Natural killer cell treated with Interleukin-12 subunit alpha and Interleukin-12 subunit beta and Interleukin-15 and Interleukin-18, amount 100 ng/mL, for 72 hours (primary cell): ENCODE results near the gene USP6NL. TPM values are rescaled to one million over a fixed set of nuclear protein-coding genes. Genes with fewer than 3 reads are reported as not detected.
A peak's percentile ranks its signal among the peaks of the same experiment; 100 is the strongest.

ENCODE experiments used
- ATAC-seq, 2 donors: fragments of 150-1000 bp; cut with Tn5 transposase in 1 of 2; sonication (Bioruptor Pico), chemical (Tn5 transposase) in 1 of 2; 2 replicates each; pipeline ENCODE4 v1.10.0; 2021
- DNase-seq: peaks from one replicate; pipeline ENCODE4 v3.0.0; 2022; ENCODE audit warnings: low spot score
- H3K27ac Mint-ChIP-seq, 2 donors: 1 replicate in 1 of 2; 2 replicates in 1 of 2; pipeline ENCODE4 v1.8.0; 2022; ENCODE audit warnings: mixed read lengths in 2 of 2, mild to moderate bottlenecking in 1 of 2, moderate library complexity in 1 of 2
- H3K27me3 Mint-ChIP-seq, 2 donors: 1 replicate in 1 of 2; 2 replicates in 1 of 2; pipeline ENCODE4 v1.8.0; 2022; ENCODE audit warnings: mixed read lengths in 2 of 2
- H3K36me3 Mint-ChIP-seq: one replicate; pipeline ENCODE4 v1.8.0; 2022; ENCODE audit warnings: mixed read lengths
- H3K4me1 Mint-ChIP-seq, 2 donors: 1 replicate in 1 of 2; 2 replicates in 1 of 2; pipeline ENCODE4 v1.8.0; 2022; ENCODE audit warnings: low read depth in 2 of 2, mixed read lengths in 2 of 2, mild to moderate bottlenecking in 1 of 2
- H3K4me3 Mint-ChIP-seq: one replicate; pipeline ENCODE4 v1.8.0; 2022; ENCODE audit warnings: mixed read lengths
- H3K9me3 Mint-ChIP-seq: 2 replicates; pipeline ENCODE4 v1.8.0; 2022; ENCODE audit warnings: mixed read lengths
- total RNA-seq, 2 donors: library from RNA; stranded (reverse); gene quantifications; one replicate each; pipeline ENCODE4 v1.2.3, GENCODE V29; 2022

Gene USP6NL
- total RNA-seq, 2 donors from 2014 or later = 1.0 to 2.0 TPM

DNA sequence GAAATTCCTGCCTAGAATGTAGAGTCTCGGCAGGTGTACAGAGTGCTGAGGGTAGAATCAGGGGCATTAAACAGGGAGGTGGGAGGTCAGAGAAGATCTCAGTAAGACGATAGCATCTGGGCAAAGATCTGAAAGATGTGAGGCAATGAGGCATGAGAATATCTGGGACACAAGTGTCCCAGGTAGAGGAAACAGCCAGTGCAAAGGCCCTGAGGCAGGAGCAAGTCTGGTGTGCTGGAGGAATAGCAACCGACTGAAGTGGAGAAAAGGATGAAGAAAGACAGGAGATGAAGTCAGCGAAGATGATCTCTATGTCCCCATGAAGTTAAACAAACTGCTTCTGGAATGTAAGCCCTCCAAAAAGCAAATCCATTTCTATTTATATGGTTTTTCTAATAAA, 84.4 kb downstream of the USP6NL start:
- peaks cover 4 to 19% of the 10 kb centered on the region in 2 donors for H3K4me1 Mint-ChIP-seq
- no peak for ATAC-seq
- H3K4me3 Mint-ChIP-seq = peak overlapping the region; percentile 69
- DNase-seq = no peak
- H3K9me3 Mint-ChIP-seq = no peaks in the 10 kb centered on the region
- no peaks in the 10 kb centered on the region for H3K36me3 Mint-ChIP-seq
- peaks cover 3 to 7% of the 10 kb centered on the region in 2 donors for H3K27me3 Mint-ChIP-seq
- peak overlapping the region in 1 of 2 donors; percentile 24 for H3K27ac Mint-ChIP-seq

GRCh38 chr10:11525503-11525902, 85.9 kb downstream of the USP6NL start:
- Mint-ChIP-seq H3K4me3 (no peak overlapping the region), H3K9me3 (no peaks in the 10 kb centered on the region), H3K4me1 (peaks cover 4 to 19% of the 10 kb centered on the region in 2 donors), H3K36me3 (no peaks in the 10 kb centered on the region), H3K27me3 (peaks cover 3 to 7% of the 10 kb centered on the region in 2 donors), H3K27ac (no peak overlapping the region)
- DNase-seq (no peak), ATAC-seq (no peak)

- H3K36me3 Mint-ChIP-seq = no peaks in the 10 kb centered on the region
- H3K4me3 Mint-ChIP-seq = no peak overlapping the region
- H3K4me1 Mint-ChIP-seq = peaks cover 4 to 9% of the 10 kb centered on the region in 2 donors
- H3K27ac Mint-ChIP-seq = no peak overlapping the region
- H3K9me3 Mint-ChIP-seq = no peaks in the 10 kb centered on the region
- no peak for ATAC-seq
- DNase-seq = no peak
- peaks cover 0 to 3% of the 10 kb centered on the region in 2 donors for H3K27me3 Mint-ChIP-seq
These were observed 88.6 kb downstream of the USP6NL start for GRCh38 chr10:11522821-11523245.

GRCh38 chr10:11521860-11522259, 89.6 kb downstream of the USP6NL start:
- H3K36me3 Mint-ChIP-seq = no peaks in the 10 kb centered on the region
- no peak overlapping the region for H3K4me3 Mint-ChIP-seq
- no peak overlapping the region for H3K27ac Mint-ChIP-seq
- no peak for ATAC-seq
- no peaks in the 10 kb centered on the region for H3K9me3 Mint-ChIP-seq
- H3K4me1 Mint-ChIP-seq = peaks cover 5 to 8% of the 10 kb centered on the region in 2 donors
- no peak for DNase-seq
- H3K27me3 Mint-ChIP-seq = peaks cover 0 to under 1% of the 10 kb centered on the region in 2 donors

GRCh38 chr10:11520892-11521291, 90.6 kb downstream of the USP6NL start:
- H3K4me1 Mint-ChIP-seq = peaks cover 4 to 6% of the 10 kb centered on the region in 2 donors
- H3K9me3 Mint-ChIP-seq = no peaks in the 10 kb centered on the region
- H3K27me3 Mint-ChIP-seq = no peaks in the 10 kb centered on the region
- ATAC-seq = no peak
- H3K36me3 Mint-ChIP-seq = no peaks in the 10 kb centered on the region
- H3K4me3 Mint-ChIP-seq = no peak overlapping the region
- no peak for DNase-seq
- no peak overlapping the region for H3K27ac Mint-ChIP-seq

DNA sequence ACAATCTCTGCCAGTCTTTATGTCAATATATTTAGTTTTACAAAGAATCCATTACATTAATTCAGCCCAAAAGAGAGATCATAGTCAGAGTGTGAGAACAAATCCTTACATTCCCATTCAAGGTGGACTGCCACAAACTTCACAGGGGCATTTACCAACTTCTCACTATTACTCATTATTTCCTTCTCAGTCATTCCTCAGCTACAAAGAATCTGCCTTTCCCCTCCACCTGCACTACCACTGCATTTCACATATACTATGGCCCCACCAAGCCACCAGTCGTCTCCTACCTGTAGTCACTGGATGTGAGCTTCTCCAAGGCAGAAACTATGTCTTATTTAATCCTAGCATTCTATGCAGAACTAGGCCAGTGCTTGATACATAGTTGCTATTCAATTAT, 94.3 kb downstream of the USP6NL start:
- Mint-ChIP-seq H3K4me3 (peak overlapping the region; percentile 51), H3K4me1 (peaks cover 6 to 7% of the 10 kb centered on the region in 2 donors), H3K9me3 (no peaks in the 10 kb centered on the region), H3K27ac (peak overlapping the region in 1 of 2 donors; percentile 34), H3K36me3 (no peaks in the 10 kb centered on the region), H3K27me3 (peaks cover 0 to 17% of the 10 kb centered on the region in 2 donors)
- ATAC-seq (peak in 1 of 2 donors; percentile 54), DNase-seq (no peak)

- no peaks in the 10 kb centered on the region for H3K36me3 Mint-ChIP-seq
- H3K27me3 Mint-ChIP-seq = peaks cover 0 to 25% of the 10 kb centered on the region in 2 donors
- H3K27ac Mint-ChIP-seq = no peak overlapping the region
- peaks cover 6 to 7% of the 10 kb centered on the region in 2 donors for H3K4me1 Mint-ChIP-seq
- DNase-seq = no peak
- H3K4me3 Mint-ChIP-seq = no peak overlapping the region
- peak; percentile 63 to 78 for ATAC-seq
- H3K9me3 Mint-ChIP-seq = no peaks in the 10 kb centered on the region
These were observed 95.1 kb downstream of the USP6NL start for GRCh38 chr10:11516431-11516746.

GRCh38 chr10:11515596-11516430, 95.6 kb downstream of the USP6NL start:
- H3K4me1 Mint-ChIP-seq = peaks cover 6 to 7% of the 10 kb centered on the region in 2 donors
- peaks cover 0 to 26% of the 10 kb centered on the region in 2 donors for H3K27me3 Mint-ChIP-seq
- H3K36me3 Mint-ChIP-seq = no peaks in the 10 kb centered on the region
- no peak for DNase-seq
- H3K9me3 Mint-ChIP-seq = no peaks in the 10 kb centered on the region
- peak; percentile 73 to 78 for ATAC-seq
- no peak overlapping the region for H3K27ac Mint-ChIP-seq
- H3K4me3 Mint-ChIP-seq = peak overlapping the region; percentile 21

DNA sequence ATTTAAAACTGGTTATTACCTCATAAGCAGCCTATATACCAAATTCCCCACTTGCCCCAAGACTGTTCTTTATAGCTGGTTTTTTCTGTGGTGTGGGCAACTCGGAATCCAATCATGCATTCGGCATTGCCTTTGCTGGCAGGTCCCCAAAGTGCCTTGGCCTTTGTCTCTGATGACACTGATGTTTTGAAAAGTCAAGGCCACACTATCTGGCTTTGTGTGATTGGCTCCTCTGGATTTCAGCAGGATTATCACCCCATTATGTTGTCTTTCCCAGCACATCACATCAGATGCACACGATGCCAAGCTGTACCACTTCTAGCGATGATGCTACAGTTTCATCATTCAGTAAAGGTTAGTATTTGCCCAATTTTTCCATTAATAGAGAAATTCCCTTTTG, 97.7 kb downstream of the USP6NL start:
- Mint-ChIP-seq H3K4me1 (peaks cover 6 to 7% of the 10 kb centered on the region in 2 donors), H3K36me3 (no peaks in the 10 kb centered on the region), H3K4me3 (no peak overlapping the region), H3K9me3 (no peaks in the 10 kb centered on the region), H3K27me3 (peaks cover 0 to 31% of the 10 kb centered on the region in 2 donors), H3K27ac (no peak overlapping the region)
- no peak for DNase-seq
- ATAC-seq = no peak

DNA sequence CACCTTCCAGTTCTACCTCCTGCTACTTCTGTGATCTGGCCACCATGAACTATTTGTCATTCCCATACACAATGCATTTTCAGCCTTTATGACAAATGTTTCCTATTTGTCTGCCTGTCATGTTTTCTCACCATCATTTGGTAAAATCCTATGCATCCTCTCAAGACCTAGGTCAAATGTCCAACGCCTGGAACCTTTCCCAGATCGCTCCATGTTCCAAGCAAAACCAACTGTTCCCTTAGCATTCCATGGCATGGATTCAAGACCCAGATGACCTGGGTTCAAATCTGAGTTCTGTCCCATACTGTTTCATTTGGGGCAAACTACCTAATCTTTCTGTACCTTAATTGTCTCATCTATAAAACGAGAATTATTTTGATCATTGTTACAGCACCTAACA, 98.9 kb downstream of the USP6NL start:
- Mint-ChIP-seq H3K36me3 (no peaks in the 10 kb centered on the region), H3K27ac (no peak overlapping the region), H3K9me3 (no peaks in the 10 kb centered on the region), H3K4me3 (no peak overlapping the region), H3K4me1 (peaks cover 6 to 7% of the 10 kb centered on the region in 2 donors), H3K27me3 (peaks cover 0 to 31% of the 10 kb centered on the region in 2 donors)
- ATAC-seq (no peak), DNase-seq (no peak)

GRCh38 chr10:11511321-11511720, 100.1 kb downstream of the USP6NL start:
- DNase-seq = no peak
- Mint-ChIP-seq H3K27me3 (peaks cover 0 to 31% of the 10 kb centered on the region in 2 donors), H3K9me3 (no peaks in the 10 kb centered on the region), H3K36me3 (no peaks in the 10 kb centered on the region), H3K4me3 (no peak overlapping the region), H3K27ac (no peak overlapping the region), H3K4me1 (peaks cover 0 to 4% of the 10 kb centered on the region in 2 donors)
- ATAC-seq = no peak

GRCh38 chr10:11510736-11511135, 100.7 kb downstream of the USP6NL start:
- Mint-ChIP-seq H3K9me3 (no peaks in the 10 kb centered on the region), H3K4me3 (no peak overlapping the region), H3K36me3 (no peaks in the 10 kb centered on the region), H3K4me1 (peaks cover 0 to 4% of the 10 kb centered on the region in 2 donors), H3K27me3 (peaks cover 0 to 31% of the 10 kb centered on the region in 2 donors), H3K27ac (no peak overlapping the region)
- ATAC-seq (no peak), DNase-seq (no peak)

GRCh38 chr10:11510281-11510680, 101.2 kb downstream of the USP6NL start:
- Mint-ChIP-seq H3K4me3 (no peak overlapping the region), H3K36me3 (no peaks in the 10 kb centered on the region), H3K27me3 (peaks cover 0 to 31% of the 10 kb centered on the region in 2 donors), H3K4me1 (no peaks in the 10 kb centered on the region), H3K9me3 (no peaks in the 10 kb centered on the region), H3K27ac (no peak overlapping the region)
- ATAC-seq = no peak
- no peak for DNase-seq

GRCh38 chr10:11509036-11509435, 102.4 kb downstream of the USP6NL start:
- ATAC-seq (no peak), DNase-seq (no peak)
- Mint-ChIP-seq H3K27ac (no peak overlapping the region), H3K4me3 (no peak overlapping the region), H3K36me3 (no peaks in the 10 kb centered on the region), H3K27me3 (peaks cover 0 to 28% of the 10 kb centered on the region in 2 donors), H3K4me1 (no peaks in the 10 kb centered on the region), H3K9me3 (no peaks in the 10 kb centered on the region)
